Uterus (tissue), 2 donors: ENCODE measurements around the gene PRKN.

ENCODE experiments used
- CTCF ChIP-seq, 4 experiments: fragments of 200-600 bp in 2 of 4; fragments of 450-650 bp in 2 of 4; sonication (generic) in 2 of 4; IDR thresholded peaks; one replicate each; pipeline ENCODE4 v1.5.1; 2016 to 2019; ENCODE audit warnings: antibody characterized with exemption in 4 of 4, mild to moderate bottlenecking in 2 of 4, moderate library complexity in 1 of 4
- POLR2A ChIP-seq, 2 donors: fragments of 450-650 bp; IDR thresholded peaks; one replicate each; pipeline ENCODE4 v1.6.1; 2016; ENCODE audit warnings: antibody characterized with exemption in 2 of 2, mild to moderate bottlenecking in 1 of 2, moderate library complexity in 1 of 2

DNA sequence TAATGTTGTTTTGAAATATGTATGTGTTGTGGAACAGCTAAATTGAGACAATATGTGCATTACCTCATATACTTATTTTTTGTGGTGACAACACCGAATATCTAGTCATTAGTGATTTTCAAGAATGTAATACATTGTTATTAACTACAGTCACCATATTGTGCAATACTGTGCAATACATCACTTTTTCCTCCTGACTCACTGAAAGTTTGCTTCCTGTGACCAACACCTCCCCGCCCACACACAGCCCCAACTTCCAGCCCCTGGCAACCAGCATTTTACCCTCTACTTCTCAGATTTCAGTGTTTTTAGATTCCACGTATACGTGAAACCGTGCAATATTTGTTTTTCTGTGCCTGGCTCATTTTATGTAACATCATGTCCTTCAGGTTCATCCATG, 627.9 kb downstream of the PRKN start:
- TF ChIP-seq POLR2A (IDR thresholded peaks at IDR 0.05) (no peak), CTCF (IDR thresholded peaks at IDR 0.05) (no peak)
